ES-I3 (cell line): Measurements from ENCODE around the gene SIAH2.

Source experiments
- H3K36me3 ChIP-seq: 2 replicates; pipeline ENCODE4 v1.6.1; 2013; ENCODE audit warnings: mild to moderate bottlenecking, low read length, control low read depth, moderate library complexity; ENCODE audit not compliant: insufficient read depth
- H3K4me1 ChIP-seq: 2 replicates; pipeline ENCODE4 v1.6.1; 2013; ENCODE audit warnings: mild to moderate bottlenecking, control low read depth, low read length; ENCODE audit not compliant: insufficient read depth
- H3K9ac ChIP-seq: 2 replicates; pipeline ENCODE4 v1.6.1; 2013; ENCODE audit warnings: low read depth, mild to moderate bottlenecking, low read length, moderate library complexity
- H3K9me3 ChIP-seq: 2 replicates; pipeline ENCODE4 v1.6.1; 2013; ENCODE audit warnings: mild to moderate bottlenecking, low read length, moderate library complexity; ENCODE audit not compliant: control insufficient read depth, insufficient read depth

SIAH2 gene

DNA sequence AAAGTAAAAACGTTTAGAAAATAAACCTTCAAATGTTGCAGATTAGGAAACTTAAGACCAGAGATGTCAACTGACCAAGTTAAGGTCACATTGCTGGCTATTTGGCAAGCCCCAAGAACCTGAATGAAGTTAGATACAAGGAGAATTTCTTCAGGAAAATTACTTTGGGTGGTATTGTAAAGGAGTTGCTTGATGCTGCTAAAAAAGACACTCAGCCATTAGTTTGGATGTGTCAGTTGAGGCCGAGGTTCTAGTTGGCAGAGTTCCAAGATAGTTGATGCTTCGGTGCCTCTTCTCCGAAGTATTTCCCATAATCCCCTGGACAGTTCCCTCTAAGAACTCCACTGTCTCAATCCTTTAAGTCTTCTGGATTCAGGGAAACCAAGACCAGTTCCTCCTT is 24.3 kb downstream of the SIAH2 start:
- H3K9ac ChIP-seq: no peak overlapping the region
- H3K9me3 ChIP-seq: no peaks in the 10 kb centered on the region
- H3K36me3 ChIP-seq: no peaks in the 10 kb centered on the region
- H3K4me1 ChIP-seq: peaks cover 39% of the 10 kb centered on the region

DNA sequence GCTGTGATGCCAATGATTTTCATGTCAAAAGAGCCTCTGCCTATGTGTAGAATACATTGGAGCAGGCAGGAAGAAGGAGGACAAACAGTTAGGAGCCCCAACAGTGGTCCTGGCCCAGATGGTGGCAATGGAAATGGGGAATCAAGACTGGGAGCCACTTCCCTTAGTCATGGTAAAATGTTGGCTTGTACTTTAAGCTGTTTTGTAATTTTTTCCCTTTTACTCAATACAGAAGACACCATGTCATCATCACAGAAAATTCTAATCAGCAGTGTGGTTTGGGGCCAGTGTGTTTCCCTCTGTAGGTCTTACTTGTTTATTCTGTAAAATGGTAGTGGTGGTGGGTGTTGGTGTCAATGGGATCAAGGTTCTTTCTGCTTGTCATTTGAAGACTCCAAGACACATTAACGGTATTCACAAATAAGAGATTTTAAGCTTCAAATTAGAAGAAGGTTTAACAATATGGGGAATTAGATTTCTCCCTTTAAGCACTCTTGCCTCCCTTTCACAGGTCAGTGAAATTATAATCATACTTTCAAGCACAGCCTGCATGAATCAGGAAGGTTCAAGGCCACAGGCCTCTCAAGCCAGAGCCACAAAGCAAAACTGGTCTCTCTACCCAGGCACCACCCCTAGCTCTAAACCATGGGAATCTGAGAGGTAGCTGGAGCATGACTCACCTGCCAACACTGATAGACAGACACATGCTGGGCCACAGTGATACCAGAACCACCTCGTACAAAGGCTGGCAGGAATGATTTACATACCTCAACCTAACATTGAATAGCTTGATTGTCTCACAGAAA is 24.9 kb downstream of the SIAH2 start:
- no peaks in the 10 kb centered on the region for H3K9me3 ChIP-seq
- H3K9ac ChIP-seq: no peak overlapping the region
- H3K4me1 ChIP-seq: peaks cover 41% of the 10 kb centered on the region
- H3K36me3 ChIP-seq: no peaks in the 10 kb centered on the region

DNA sequence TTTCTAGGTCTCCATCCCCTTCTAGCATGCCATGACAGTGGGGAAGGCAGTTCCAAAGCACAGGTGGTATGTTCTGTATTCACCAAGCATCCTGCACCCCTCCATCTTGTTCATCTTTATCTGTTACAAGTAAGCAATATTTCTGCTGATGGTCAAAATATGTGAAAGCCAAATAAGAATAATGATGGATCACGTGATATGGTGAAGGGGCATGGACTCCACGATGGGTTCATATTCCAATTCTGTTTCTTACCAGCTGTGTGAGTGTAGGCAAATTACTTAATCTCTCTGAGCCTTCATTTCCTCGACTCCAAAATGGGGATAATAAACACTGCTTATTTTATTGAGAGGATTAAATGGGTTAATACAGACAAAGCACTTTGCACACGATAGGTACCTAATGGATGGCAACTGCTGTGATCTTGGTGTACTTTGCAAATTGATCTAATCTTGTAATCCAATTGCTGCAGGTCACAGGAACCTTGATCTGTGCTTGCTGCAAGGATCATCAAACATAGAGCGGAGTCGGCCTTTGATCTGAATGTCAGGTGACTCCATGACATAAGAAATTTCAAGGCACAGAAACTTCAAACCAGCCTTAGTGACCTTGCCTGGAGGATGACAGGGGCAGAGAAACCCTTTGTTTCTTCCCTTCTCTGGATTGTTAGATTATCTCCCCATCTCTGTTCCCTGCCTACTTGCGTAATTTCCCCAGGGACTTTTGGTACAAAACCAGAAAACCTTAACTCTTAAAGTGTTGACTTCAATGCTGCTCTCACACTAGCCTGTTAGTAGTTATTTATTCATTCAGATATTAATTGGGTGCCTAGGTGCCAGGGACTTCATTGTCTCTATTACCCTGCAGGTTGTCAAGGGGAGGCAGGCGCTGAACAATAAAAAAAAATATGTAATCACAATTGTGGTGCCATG is 25.8 kb downstream of the SIAH2 start:
- peaks cover 41% of the 10 kb centered on the region for H3K4me1 ChIP-seq
- H3K9ac ChIP-seq: no peak overlapping the region

DNA sequence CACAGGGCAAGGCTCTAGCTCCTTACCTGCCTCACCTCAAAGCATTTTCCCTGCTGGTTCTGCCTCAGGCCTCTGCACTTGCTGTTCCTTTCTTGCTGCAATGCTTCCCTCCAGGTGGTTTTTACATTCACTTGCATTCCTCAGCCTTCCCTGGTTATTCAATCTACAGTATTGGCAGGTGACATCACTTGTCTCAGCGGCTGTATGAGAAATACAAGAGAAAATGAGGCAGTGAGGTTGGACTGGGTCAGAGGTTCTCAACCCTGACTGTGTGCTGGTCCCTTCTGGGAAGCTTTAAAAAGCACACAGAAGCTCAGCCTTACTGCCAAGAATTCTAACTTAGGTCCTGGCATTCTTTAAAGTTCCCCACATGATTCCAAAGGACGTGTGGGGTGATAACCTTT is 26.7 kb downstream of the SIAH2 start:
- Histone ChIP-seq H3K9ac (no peak overlapping the region), H3K9me3 (no peaks in the 10 kb centered on the region)

More for the DNA sequence above, 25.8 kb downstream of the SIAH2 start:
- Histone ChIP-seq H3K36me3 (no peaks in the 10 kb centered on the region), H3K9me3 (no peaks in the 10 kb centered on the region)

DNA sequence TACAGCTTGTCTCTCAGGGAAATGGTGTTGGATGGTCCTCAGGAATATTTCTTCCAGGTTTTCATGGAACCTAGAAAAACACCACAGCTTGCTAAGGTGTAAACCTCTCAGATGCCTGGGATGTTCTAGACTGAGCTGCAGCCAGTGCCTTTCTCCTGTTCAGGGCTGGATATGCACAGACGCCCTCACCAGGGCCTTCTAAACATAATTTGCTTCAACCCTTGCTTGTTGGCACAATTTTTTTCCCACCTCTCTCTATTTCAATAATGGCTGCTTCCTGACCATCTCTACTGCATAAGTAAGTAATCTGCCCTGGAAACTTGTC is 28.2 kb downstream of the SIAH2 start:
- no peak overlapping the region for H3K9ac ChIP-seq
- peaks cover 41% of the 10 kb centered on the region for H3K4me1 ChIP-seq
- no peaks in the 10 kb centered on the region for H3K9me3 ChIP-seq
- H3K36me3 ChIP-seq: no peaks in the 10 kb centered on the region

More for the DNA sequence above, 26.7 kb downstream of the SIAH2 start:
- Histone ChIP-seq H3K4me1 (peaks cover 41% of the 10 kb centered on the region), H3K36me3 (no peaks in the 10 kb centered on the region)

DNA sequence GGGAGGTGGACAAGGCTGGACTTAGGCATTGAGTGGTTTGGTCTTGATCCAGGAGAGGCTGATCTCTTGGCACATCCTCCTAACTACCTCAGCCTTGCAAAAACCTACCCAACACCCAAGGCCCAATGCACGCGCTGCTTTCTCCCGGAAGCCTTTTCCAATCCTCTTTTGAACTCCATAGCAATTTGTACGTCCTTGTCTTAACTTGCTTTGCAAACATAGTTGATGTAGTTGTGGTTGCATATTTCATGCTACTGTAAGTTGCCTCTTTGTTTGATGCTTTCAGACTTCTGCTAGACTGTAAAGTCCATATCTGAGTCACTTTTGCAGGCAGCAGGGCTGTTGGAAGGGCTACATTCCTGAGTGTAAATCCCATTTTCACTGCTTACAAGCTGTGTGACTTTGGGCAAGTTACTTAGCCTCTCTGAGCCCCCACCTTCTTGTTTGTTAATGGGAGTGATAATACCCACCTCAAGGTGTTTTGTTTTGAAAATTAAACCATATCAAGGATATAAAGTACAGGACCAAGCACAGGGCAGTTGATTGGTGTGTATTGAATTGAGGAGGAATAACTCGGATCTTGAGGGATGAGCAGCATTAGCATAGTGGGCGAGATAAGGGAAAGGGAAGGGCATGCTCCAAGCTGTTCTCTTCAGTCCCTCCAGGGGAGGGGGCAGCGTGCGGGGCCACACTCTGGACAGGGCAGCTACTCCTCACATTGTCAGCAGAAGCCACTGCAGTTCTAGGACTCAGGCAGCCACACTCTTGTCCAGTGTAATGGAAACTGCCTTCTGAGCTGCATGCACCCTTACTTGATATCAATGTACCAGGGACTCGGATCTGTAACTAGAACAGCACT is 28.8 kb downstream of the SIAH2 start:
- no peaks in the 10 kb centered on the region for H3K9me3 ChIP-seq
- peaks cover 41% of the 10 kb centered on the region for H3K4me1 ChIP-seq
- H3K36me3 ChIP-seq: no peaks in the 10 kb centered on the region
- no peak overlapping the region for H3K9ac ChIP-seq

DNA sequence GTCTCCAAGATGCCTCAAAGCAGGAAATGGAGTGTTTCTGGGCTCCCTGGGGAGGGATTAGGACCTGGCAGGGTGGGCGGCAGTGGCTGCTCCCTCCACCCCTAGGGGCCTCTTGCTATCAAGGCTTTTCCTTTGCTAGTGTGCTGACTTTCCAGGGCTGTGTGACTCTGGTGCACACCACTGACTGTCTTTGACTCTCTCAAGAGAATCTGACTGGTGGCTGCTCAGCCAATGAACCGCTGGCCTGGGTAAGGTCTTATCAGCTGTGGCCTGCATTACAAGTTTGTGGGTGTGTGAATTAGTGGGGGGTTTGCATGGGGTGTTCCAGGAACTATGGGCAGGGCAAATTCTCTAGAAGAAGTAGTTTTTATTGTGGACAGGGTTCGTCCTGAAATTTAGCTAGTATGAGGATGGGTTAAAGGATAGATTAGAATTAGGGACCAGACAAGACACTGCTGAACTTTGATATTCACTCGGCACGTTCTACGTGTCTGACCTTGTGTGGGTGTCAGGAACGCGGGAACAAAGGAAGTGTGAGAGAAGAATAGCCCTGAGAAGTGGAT is 29.5 kb downstream of the SIAH2 start:
- Histone ChIP-seq H3K9ac (no peak overlapping the region), H3K36me3 (no peaks in the 10 kb centered on the region), H3K4me1 (peaks cover 35% of the 10 kb centered on the region), H3K9me3 (no peaks in the 10 kb centered on the region)

DNA sequence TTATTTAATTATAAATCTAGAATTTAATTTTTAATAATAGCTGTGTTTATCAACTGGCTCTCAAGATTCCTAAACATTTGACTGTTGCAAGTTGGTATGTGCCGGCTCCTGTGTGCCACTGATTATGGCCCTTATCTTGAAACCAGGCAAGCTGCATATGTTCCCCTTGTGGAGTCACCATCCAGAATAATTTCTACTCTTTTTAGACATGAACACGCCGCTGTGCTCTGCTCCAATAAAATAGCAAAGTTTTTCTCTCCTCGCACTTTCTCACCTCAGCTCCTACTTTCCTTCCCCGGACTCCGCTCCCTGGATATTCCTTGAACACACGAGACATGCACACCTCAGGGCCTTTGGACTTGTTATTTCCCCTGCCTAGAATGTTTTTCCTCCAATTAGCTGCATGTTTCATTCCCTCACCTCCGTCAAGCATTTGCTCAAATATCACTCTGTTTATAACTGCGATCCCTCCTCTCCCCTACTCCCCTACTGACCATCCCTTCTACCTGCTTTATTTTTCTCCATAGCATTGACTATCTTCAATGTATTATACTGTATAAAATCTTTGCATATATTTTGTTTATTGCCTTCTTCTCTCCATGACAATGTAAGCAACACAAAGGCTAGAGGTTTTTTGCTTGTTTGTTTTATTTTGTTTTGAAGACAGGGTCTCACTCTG is 33.1 kb downstream of the SIAH2 start:
- Histone ChIP-seq H3K36me3 (no peaks in the 10 kb centered on the region), H3K4me1 (peaks cover 7% of the 10 kb centered on the region), H3K9ac (no peak overlapping the region), H3K9me3 (no peaks in the 10 kb centered on the region)

DNA sequence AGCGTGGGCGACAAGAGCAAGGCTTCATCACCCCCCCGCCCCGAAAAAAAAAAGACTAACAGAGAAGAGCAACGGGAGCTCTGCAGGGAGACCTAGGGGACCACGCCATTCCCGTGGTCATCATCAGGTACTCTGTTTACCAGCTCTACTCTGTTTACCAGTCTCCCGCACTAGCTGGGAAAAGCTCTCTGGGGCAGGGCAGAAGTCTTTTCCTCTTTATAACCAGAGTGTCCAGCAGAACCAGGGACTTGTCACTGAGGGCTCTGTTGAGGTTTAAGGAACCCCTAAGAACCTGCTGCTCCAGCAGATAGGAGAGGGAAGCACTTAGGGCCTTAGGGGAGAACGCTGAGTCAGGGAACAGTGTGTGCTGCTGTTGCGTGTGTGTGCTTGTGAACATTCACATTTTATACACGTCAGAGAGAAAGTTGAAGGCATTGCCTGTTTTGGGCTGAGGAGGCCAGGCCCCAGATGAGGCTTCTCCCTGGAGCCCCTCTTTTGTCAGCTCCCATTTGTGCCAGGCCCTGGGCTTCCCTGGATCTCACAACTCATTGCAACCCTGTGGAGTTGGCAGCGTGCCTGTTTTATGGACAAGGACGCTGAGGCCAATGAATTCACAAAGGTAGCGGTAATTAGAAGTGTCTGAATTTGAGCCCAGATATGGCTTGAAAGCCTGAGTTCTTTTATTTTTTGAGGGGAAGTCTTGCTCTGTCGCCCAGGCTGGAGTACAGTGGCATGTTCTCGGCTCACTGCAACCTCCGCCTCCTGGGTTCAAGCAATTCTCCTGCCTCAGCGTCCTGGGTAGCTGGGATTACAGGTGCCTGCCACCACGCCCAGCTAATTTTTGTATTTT is 35.1 kb downstream of the SIAH2 start:
- no peaks in the 10 kb centered on the region for H3K4me1 ChIP-seq
- no peaks in the 10 kb centered on the region for H3K36me3 ChIP-seq
- H3K9ac ChIP-seq: no peak overlapping the region
- no peaks in the 10 kb centered on the region for H3K9me3 ChIP-seq

DNA sequence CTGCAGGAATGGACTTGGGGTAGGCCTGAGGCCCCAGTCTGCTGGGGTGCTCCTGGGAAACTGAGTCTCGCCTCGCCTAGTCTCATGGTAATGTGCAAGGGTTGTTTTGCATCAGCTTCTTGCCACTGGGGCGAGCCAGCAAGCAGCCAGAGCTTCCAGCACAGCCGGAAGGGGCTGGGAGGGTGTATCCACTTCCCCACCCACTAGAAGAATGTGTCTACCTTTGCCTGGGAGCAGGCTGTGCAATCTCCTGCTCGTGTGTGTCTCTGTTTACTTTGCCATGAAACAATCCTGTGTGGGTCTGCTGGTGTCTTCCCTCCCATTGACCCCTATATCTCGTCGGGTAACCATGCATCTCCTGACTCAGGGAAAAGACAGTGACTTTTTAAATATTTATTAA is 37.4 kb downstream of the SIAH2 start:
- no peak overlapping the region for H3K9ac ChIP-seq
- no peaks in the 10 kb centered on the region for H3K36me3 ChIP-seq
- no peaks in the 10 kb centered on the region for H3K4me1 ChIP-seq
- H3K9me3 ChIP-seq: no peaks in the 10 kb centered on the region

DNA sequence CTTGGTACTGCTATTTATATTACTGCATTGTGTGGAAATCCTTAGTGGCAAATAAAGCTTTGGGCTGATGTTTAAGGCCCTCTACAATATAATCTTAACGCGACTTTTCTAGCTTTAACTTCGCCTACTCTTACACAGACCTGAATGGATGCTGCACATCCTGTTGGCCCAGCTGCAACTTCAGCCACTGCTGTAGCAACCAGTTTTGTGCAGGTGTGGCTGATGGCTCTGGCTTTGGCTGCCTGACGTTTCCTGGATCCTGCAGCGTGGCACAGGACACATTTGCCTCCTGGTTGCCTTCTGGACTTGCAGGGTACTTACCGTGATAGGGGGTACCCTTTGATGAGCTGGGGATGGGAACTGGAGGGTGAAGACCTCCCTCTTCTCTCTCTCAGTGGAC is 39.0 kb downstream of the SIAH2 start:
- no peak overlapping the region for H3K9ac ChIP-seq
- no peaks in the 10 kb centered on the region for H3K9me3 ChIP-seq

DNA sequence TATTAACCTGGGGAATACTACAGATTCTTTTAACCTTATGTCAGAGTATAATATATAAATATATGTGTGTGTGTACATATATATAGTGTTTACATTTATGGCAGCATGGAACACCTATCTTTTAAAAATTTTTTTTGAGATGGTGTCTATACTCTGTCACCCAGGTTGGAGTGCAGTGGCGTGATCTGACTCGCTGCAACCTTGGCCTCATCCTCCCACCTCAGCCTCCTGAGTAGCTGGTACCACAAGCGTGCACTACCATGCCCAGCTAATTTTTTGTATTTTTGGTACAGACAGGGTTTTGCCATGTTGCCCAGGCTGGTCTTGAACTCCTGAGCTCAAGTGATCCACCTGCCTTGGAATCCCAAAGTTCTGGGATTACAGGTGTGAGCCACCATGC is 40.7 kb downstream of the SIAH2 start:
- no peaks in the 10 kb centered on the region for H3K36me3 ChIP-seq
- no peak overlapping the region for H3K9ac ChIP-seq
- no peaks in the 10 kb centered on the region for H3K9me3 ChIP-seq
- no peaks in the 10 kb centered on the region for H3K4me1 ChIP-seq

More for the DNA sequence above, 39.0 kb downstream of the SIAH2 start:
- H3K4me1 ChIP-seq: no peaks in the 10 kb centered on the region
- H3K36me3 ChIP-seq: no peaks in the 10 kb centered on the region
